Adipocyte (in vitro differentiated cells): ENCODE measurements around the gene CASP10.
"Not testable (repeated sequence)": the region's sequence is repeated elsewhere in the genome, so short reads cannot be mapped to it uniquely, and the experiment has no call there.

Experiments used
- DNase-seq: peaks from one replicate; pipeline ENCODE4 v3.0.0-alpha.2; 2015; ENCODE audit warnings: low read depth
- H3K27me3 ChIP-seq: replicated peaks from 2 replicates; pipeline ENCODE4 v1.7.0; 2013; ENCODE audit warnings: mild to moderate bottlenecking, low read length, moderate library complexity; ENCODE audit not compliant: control insufficient read depth, insufficient read depth
- H3K36me3 ChIP-seq: 2 replicates; pipeline ENCODE4 v1.7.0; 2013; ENCODE audit warnings: low read length, mild to moderate bottlenecking, moderate library complexity; ENCODE audit not compliant: control insufficient read depth, insufficient read depth, severe bottlenecking
- H3K4me1 ChIP-seq: 2 replicates; pipeline ENCODE4 v1.7.0; 2013; ENCODE audit warnings: mild to moderate bottlenecking, low read length, moderate library complexity; ENCODE audit not compliant: control insufficient read depth, insufficient read depth
- H3K4me3 ChIP-seq: 2 replicates; pipeline ENCODE4 v1.7.0; 2013; ENCODE audit warnings: mild to moderate bottlenecking, low read length, moderate library complexity
- H3K9ac ChIP-seq: 2 replicates; pipeline ENCODE4 v1.7.0; 2013; ENCODE audit warnings: mild to moderate bottlenecking, low read length, moderate library complexity
- H3K9me3 ChIP-seq: 2 replicates; pipeline ENCODE4 v1.7.0; 2013; ENCODE audit warnings: mild to moderate bottlenecking, low read length, moderate library complexity; ENCODE audit not compliant: control insufficient read depth

CASP10 gene

GRCh38 chr2:201184248-201184647 is 1.3 kb downstream of the CASP10 start:
- H3K4me1 ChIP-seq, H3K9me3 ChIP-seq, H3K36me3 ChIP-seq, H3K9ac ChIP-seq, DNase-seq, H3K27me3 ChIP-seq: not testable (repeated sequence)
- peak overlapping the region; percentile 83 for H3K4me3 ChIP-seq

- no peaks in the 10 kb centered on the region for H3K27me3 ChIP-seq
- H3K4me1 ChIP-seq = peaks cover 3% of the 10 kb centered on the region
- no peaks in the 10 kb centered on the region for H3K36me3 ChIP-seq
- no peak overlapping the region for H3K9ac ChIP-seq
- no peak for DNase-seq
- no peak overlapping the region for H3K4me3 ChIP-seq
- no peaks in the 10 kb centered on the region for H3K9me3 ChIP-seq
These were observed 2.9 kb downstream of the CASP10 start for GRCh38 chr2:201185863-201186262.

GRCh38 chr2:201186982-201187381 is 4.0 kb downstream of the CASP10 start:
- H3K9ac ChIP-seq = no peak overlapping the region
- H3K9me3 ChIP-seq = no peaks in the 10 kb centered on the region
- no peak overlapping the region for H3K4me3 ChIP-seq
- DNase-seq = no peak
- no peaks in the 10 kb centered on the region for H3K27me3 ChIP-seq
- H3K36me3 ChIP-seq = no peaks in the 10 kb centered on the region
- H3K4me1 ChIP-seq = peaks cover 11% of the 10 kb centered on the region

DNA sequence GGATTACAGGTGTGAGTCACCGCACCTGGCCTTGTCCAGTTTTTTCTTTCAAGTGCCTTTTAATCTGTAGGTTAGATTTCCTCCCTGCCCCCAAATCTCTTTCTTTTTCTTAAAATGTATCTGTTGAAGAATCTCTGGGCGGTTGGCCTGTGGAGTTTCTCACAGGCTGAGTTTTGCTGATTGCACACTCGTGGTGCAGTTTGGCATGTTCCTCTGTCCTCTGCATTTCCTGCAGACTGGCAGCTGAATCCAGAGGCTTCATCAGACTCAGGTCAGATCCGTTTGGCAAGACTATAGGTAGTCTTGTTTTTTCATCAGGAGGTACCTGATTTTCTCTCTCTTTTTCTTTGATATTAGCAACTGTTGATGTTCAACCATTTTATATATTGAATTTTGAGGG is 5.5 kb downstream of the CASP10 start:
- Histone ChIP-seq H3K27me3 (no peaks in the 10 kb centered on the region), H3K9ac (no peak overlapping the region), H3K4me3 (no peak overlapping the region), H3K9me3 (no peaks in the 10 kb centered on the region), H3K4me1 (peaks cover 11% of the 10 kb centered on the region), H3K36me3 (no peaks in the 10 kb centered on the region)
- no peak for DNase-seq

DNA sequence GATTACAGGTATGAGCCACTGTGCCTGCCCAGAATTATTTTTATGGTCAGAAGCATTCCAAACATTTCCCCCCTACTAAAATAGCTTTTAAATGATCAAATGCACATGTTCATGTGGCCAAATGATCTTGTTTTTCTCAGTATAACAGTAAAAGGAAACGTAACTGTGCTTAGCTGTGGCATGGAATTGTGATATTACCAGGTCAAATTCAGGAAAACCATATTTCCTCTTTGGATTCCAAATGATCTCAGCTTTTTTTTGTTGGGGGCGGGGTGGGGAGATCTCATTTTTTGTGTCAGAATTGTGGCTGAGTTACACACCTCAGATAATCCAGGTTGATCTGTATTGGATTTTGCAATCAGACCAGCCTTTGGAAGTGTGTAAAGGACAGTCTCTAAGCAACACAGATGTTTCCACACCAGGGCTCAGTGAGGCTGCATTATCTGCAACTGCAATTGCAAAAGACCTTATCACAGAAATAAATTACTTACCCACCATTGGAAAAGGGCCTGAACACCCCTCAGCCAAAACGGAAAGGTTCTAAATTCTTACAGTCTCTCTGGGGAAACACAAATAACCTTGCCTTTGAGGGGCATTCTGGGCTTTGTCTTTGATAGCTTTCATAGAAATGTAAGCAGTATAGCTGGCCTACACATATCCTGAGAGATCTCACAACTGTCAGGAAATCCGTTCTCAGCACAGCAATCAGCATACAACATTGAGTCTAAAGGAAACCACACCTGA is 8.4 kb downstream of the CASP10 start:
- no peak overlapping the region for H3K4me3 ChIP-seq
- peaks cover 8% of the 10 kb centered on the region for H3K4me1 ChIP-seq
- H3K27me3 ChIP-seq = no peaks in the 10 kb centered on the region
- peaks cover 8% of the 10 kb centered on the region for H3K36me3 ChIP-seq
- H3K9me3 ChIP-seq = no peaks in the 10 kb centered on the region
- peak; percentile 61 for DNase-seq
- H3K9ac ChIP-seq = no peak overlapping the region

DNA sequence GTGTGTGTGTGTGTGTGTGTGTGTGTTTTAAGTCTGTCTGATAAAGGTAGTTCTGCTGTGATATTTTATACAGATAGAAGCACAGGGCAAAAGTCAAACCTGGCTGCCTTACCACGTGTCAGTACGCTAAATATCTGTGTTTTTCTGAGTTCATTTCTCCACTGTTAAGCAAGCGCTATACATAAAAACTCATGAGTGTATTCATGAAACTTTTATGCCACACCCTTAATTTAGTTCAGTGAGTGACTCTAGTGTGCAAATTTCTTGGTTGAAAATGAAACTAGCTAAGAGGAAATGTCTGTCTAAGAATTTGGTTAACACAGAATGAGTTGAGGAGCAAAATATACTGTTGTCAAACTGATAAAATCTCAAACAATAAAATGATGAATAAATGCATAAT is 11.2 kb downstream of the CASP10 start:
- DNase-seq = no peak
- H3K27me3 ChIP-seq = no peaks in the 10 kb centered on the region
- H3K9ac ChIP-seq = no peak overlapping the region
- peaks cover 11% of the 10 kb centered on the region for H3K36me3 ChIP-seq
- no peak overlapping the region for H3K4me3 ChIP-seq
- peaks cover 8% of the 10 kb centered on the region for H3K4me1 ChIP-seq
- no peaks in the 10 kb centered on the region for H3K9me3 ChIP-seq

DNA sequence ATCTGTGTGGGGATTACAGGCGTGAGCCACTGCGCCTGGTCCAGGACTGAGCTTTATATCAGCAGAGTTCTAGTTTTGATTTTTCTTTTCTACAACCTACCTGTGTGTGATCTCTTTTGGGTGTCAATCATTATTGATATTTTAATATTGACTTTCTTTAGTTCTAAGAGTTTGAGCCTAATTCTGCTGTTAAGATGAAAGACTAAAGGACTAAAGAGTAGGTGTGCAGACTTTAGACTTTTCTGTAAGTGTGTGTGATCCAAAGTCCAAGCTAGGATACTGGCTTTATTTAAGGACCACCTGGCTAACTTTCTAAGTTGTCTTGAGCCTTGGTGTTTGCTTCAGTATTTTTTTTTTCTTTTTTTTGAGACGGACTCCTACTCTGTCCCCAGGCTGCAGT is 12.4 kb downstream of the CASP10 start:
- Histone ChIP-seq H3K4me1 (peaks cover 8% of the 10 kb centered on the region), H3K36me3 (peaks cover 12% of the 10 kb centered on the region), H3K27me3 (no peaks in the 10 kb centered on the region), H3K4me3 (no peak overlapping the region), H3K9me3 (no peaks in the 10 kb centered on the region), H3K9ac (no peak overlapping the region)
- DNase-seq = no peak

- Histone ChIP-seq H3K27me3 (no peaks in the 10 kb centered on the region), H3K4me3 (no peak overlapping the region), H3K4me1 (peaks cover 8% of the 10 kb centered on the region), H3K9ac (no peak overlapping the region), H3K36me3 (peaks cover 12% of the 10 kb centered on the region), H3K9me3 (no peaks in the 10 kb centered on the region)
- DNase-seq = no peak
These were observed 13.1 kb downstream of the CASP10 start for GRCh38 chr2:201196003-201196402.

DNA sequence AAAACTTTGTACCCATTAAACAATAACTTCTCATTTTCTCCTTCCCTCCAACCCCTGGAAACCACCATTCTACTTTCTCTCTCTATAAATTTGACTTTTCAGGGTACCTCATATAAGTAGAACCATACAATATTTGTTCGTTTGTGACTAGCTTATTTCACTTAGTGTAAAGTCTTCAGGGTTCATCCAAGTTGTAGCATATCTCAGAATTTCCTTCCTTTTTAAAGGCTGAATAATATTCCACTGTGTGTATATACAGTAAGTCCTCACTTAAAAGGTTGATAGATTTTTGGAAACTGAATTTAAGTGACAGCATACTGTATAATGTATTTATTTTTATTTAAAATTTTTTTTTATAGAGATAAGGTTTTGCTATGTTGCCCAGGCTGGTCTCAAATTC is 13.9 kb downstream of the CASP10 start:
- Histone ChIP-seq H3K27me3 (no peaks in the 10 kb centered on the region), H3K4me1 (no peaks in the 10 kb centered on the region), H3K36me3 (peaks cover 12% of the 10 kb centered on the region), H3K9ac (no peak overlapping the region), H3K9me3 (no peaks in the 10 kb centered on the region), H3K4me3 (no peak overlapping the region)
- no peak for DNase-seq

GRCh38 chr2:201197781-201198180 is 14.8 kb downstream of the CASP10 start:
- peaks cover 12% of the 10 kb centered on the region for H3K36me3 ChIP-seq
- DNase-seq = no peak
- no peaks in the 10 kb centered on the region for H3K9me3 ChIP-seq
- no peak overlapping the region for H3K4me3 ChIP-seq
- H3K9ac ChIP-seq = no peak overlapping the region
- H3K4me1 ChIP-seq = no peaks in the 10 kb centered on the region
- H3K27me3 ChIP-seq = no peaks in the 10 kb centered on the region

DNA sequence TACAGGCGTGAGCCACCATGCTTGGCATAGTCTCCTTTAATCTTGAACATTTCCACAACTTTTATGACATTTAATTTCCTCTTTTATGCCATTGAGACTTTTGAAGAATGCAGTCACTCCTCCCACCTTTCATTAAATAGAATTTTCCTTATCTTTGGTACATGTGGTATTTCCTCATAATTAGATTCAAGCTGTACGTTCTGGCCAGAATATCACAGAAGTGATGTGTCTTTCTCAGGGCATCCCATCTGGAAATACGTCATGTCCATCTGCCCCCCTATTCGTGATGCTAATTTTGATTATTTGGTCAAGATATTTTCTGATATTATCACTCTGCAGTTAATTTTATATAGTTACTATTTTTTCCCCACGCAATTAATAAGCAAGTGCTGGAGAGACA is 16.9 kb downstream of the CASP10 start:
- no peak overlapping the region for H3K9ac ChIP-seq
- H3K4me3 ChIP-seq = no peak overlapping the region
- H3K36me3 ChIP-seq = peaks cover 8% of the 10 kb centered on the region
- H3K9me3 ChIP-seq = no peaks in the 10 kb centered on the region
- H3K4me1 ChIP-seq = peaks cover 14% of the 10 kb centered on the region
- no peak for DNase-seq
- no peaks in the 10 kb centered on the region for H3K27me3 ChIP-seq

DNA sequence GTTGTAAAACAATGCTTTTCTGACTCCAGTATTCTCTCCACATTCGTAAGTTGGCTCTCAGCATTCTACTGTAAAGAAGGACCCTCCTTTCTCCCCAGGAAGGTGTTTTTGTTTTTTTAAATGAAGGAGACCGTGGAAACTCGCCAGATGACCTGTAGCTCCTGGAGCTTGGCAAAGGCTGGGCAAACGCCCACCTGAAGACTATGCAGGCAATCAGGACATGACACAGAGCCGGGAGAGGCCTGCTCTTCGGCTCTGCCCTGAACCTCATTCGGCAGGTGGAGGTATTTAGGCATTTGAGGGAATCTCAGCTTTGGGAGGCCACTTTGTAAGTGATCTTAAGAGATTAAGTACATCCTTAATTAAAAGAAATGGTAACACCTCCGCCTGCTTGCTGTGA is 17.4 kb downstream of the CASP10 start:
- H3K9me3 ChIP-seq = no peaks in the 10 kb centered on the region
- no peak overlapping the region for H3K9ac ChIP-seq
- H3K36me3 ChIP-seq = peaks cover 8% of the 10 kb centered on the region
- peaks cover 17% of the 10 kb centered on the region for H3K4me1 ChIP-seq
- no peak for DNase-seq
- H3K4me3 ChIP-seq = no peak overlapping the region
- no peaks in the 10 kb centered on the region for H3K27me3 ChIP-seq
